Endodermal cell (in vitro differentiated cells): Measurements from ENCODE around the gene HBP1. TPM values are rescaled to one million over a fixed set of nuclear protein-coding genes. Genes with fewer than 3 reads are reported as not detected.

Experiments
- DNase-seq: peaks from one replicate; pipeline ENCODE4 v3.0.0-alpha.2; 2017
- H3K27ac ChIP-seq: 2 replicates; pipeline ENCODE4 v1.5.1; 2013; ENCODE audit warnings: mild to moderate bottlenecking, low read depth, low read length, moderate library complexity
- H3K27me3 ChIP-seq: 2 replicates; pipeline ENCODE4 v1.6.1; 2013; ENCODE audit warnings: mild to moderate bottlenecking, low read length, moderate library complexity; ENCODE audit not compliant: insufficient read depth, control insufficient read depth, poor library complexity, severe bottlenecking
- H3K36me3 ChIP-seq: 2 replicates; pipeline ENCODE4 v1.7.0; 2013; ENCODE audit warnings: mild to moderate bottlenecking, low read length, moderate library complexity; ENCODE audit not compliant: control insufficient read depth, insufficient read depth
- H3K4me1 ChIP-seq: one replicate; pipeline ENCODE4 v1.7.0; 2013; ENCODE audit warnings: low read length; ENCODE audit not compliant: control insufficient read depth, insufficient read depth
- H3K4me3 ChIP-seq: 2 replicates; pipeline ENCODE4 v1.5.1; 2013; ENCODE audit warnings: mild to moderate bottlenecking, low read length, moderate library complexity
- H3K9ac ChIP-seq: 2 replicates; pipeline ENCODE4 v1.6.1; 2013; ENCODE audit warnings: mild to moderate bottlenecking, low read length, moderate library complexity; ENCODE audit not compliant: poor library complexity, severe bottlenecking; ENCODE audit errors: extremely low read depth
- H3K9me3 ChIP-seq: 2 replicates; pipeline ENCODE4 v1.6.1; 2013; ENCODE audit warnings: mild to moderate bottlenecking, low read length, moderate library complexity; ENCODE audit not compliant: control insufficient read depth
- H3K27ac Mint-ChIP-seq: 2 replicates; pipeline ENCODE4 v1.8.0; 2020; ENCODE audit warnings: mixed read lengths
- H3K27me3 Mint-ChIP-seq: 2 replicates; pipeline ENCODE4 v1.8.0; 2021; ENCODE audit warnings: mild to moderate bottlenecking, mixed read lengths; ENCODE audit not compliant: insufficient read depth
- H3K36me3 Mint-ChIP-seq: 2 replicates; pipeline ENCODE4 v1.8.0; 2020; ENCODE audit warnings: low read depth, mixed read lengths
- H3K4me1 Mint-ChIP-seq: 2 replicates; pipeline ENCODE4 v1.8.0; 2020; ENCODE audit warnings: mixed read lengths
- H3K4me3 Mint-ChIP-seq: 2 replicates; pipeline ENCODE4 v1.8.0; 2020; ENCODE audit warnings: mild to moderate bottlenecking, moderate library complexity, mixed read lengths
- H3K9me3 Mint-ChIP-seq: 2 replicates; pipeline ENCODE4 v1.8.0; 2020; ENCODE audit warnings: mild to moderate bottlenecking, mixed read lengths
- CTCF ChIP-seq: fragments of 200-600 bp; sonication (generic); conservative IDR thresholded peaks from 2 replicates; pipeline ENCODE4 v1.5.0; 2021; ENCODE audit warnings: antibody characterized with exemption, mild to moderate bottlenecking
- WGBS, 2 experiments: methylation state at CpG; one replicate each; pipeline versions ENCODE4 v1.1.5 to v1.1.7; 2013; ENCODE audit warnings: missing lambda C conversion rate in 2 of 2, mixed read lengths in 1 of 2; ENCODE audit not compliant: insufficient coverage in 1 of 2, insufficient read length in 1 of 2; 5-methylcytosine and 5-hydroxymethylcytosine counted together
- total RNA-seq, 2 donors: library from RNA; stranded (reverse); fragmentation: NEBNext Ultra II Directional in 1 of 2; extraction: Animal tissue kit (Norgen Biotek cat#: 25700) in 1 of 2; gene quantifications; 2 replicates in 1 of 2; 3 replicates in 1 of 2; pipeline ENCODE4 v1.2.1, GENCODE V29; 2021

The HBP1 gene
- total RNA-seq, 2 donors from 2014 or later: 39.3 to 51.0 TPM

- WGBS, 2 experiments: 88% methylated on average over 4 of the region's 4 CpGs; no CpG with 5 or more reads in 1 of the 2 experiments
- Mint-ChIP-seq H3K4me1 (peaks cover 7% of the 10 kb centered on the region), H3K4me3 (no peak overlapping the region), H3K27ac (no peak overlapping the region), H3K9me3 (no peaks in the 10 kb centered on the region), H3K27me3 (no peaks in the 10 kb centered on the region), H3K36me3 (no peaks in the 10 kb centered on the region)
- H3K9me3 ChIP-seq: no peaks in the 10 kb centered on the region
- no peak overlapping the region for H3K9ac ChIP-seq
- DNase-seq: no peak
- H3K4me1 ChIP-seq: no peaks in the 10 kb centered on the region
- H3K27ac ChIP-seq: no peak overlapping the region
- H3K36me3 ChIP-seq: no peaks in the 10 kb centered on the region
- H3K4me3 ChIP-seq: no peak overlapping the region
- no peak for TF ChIP-seq CTCF
- no peaks in the 10 kb centered on the region for H3K27me3 ChIP-seq
These were observed 23.6 kb upstream of the HBP1 start for GRCh38 chr7:107145067-107145838.

- peak; percentile 59 for DNase-seq
- WGBS, 2 experiments: 58% methylated on average over 3 of the region's 3 CpGs; no CpG with 5 or more reads in 1 of the 2 experiments
- Histone ChIP-seq H3K9me3 (no peaks in the 10 kb centered on the region), H3K27me3 (no peaks in the 10 kb centered on the region), H3K4me3 (no peak overlapping the region), H3K9ac (no peak overlapping the region), H3K36me3 (no peaks in the 10 kb centered on the region), H3K27ac (no peak overlapping the region), H3K4me1 (no peaks in the 10 kb centered on the region)
- H3K36me3 Mint-ChIP-seq: no peaks in the 10 kb centered on the region
- H3K27ac Mint-ChIP-seq: no peak overlapping the region
- no peak overlapping the region for H3K4me3 Mint-ChIP-seq
- peaks cover 11% of the 10 kb centered on the region for H3K4me1 Mint-ChIP-seq
- H3K27me3 Mint-ChIP-seq: no peaks in the 10 kb centered on the region
- no peaks in the 10 kb centered on the region for H3K9me3 Mint-ChIP-seq
- TF ChIP-seq CTCF: peak; percentile 81
These were observed 21.1 kb upstream of the HBP1 start for GRCh38 chr7:107147464-107148393.

GRCh38 chr7:107148721-107149120 lies 20.1 kb upstream of the HBP1 start:
- Histone ChIP-seq H3K4me3 (no peak overlapping the region), H3K9ac (no peak overlapping the region), H3K36me3 (no peaks in the 10 kb centered on the region), H3K27me3 (no peaks in the 10 kb centered on the region), H3K9me3 (no peaks in the 10 kb centered on the region), H3K4me1 (no peaks in the 10 kb centered on the region), H3K27ac (no peak overlapping the region)
- Mint-ChIP-seq H3K36me3 (no peaks in the 10 kb centered on the region), H3K4me3 (no peak overlapping the region), H3K4me1 (peaks cover 11% of the 10 kb centered on the region), H3K9me3 (no peaks in the 10 kb centered on the region), H3K27me3 (no peaks in the 10 kb centered on the region), H3K27ac (no peak overlapping the region)
- 93 to 98% methylated on average over 2 of the region's 2 CpGs for WGBS, 2 experiments
- no peak for TF ChIP-seq CTCF
- DNase-seq: no peak
